ENCODE data around the gene KASH5.

DNA sequence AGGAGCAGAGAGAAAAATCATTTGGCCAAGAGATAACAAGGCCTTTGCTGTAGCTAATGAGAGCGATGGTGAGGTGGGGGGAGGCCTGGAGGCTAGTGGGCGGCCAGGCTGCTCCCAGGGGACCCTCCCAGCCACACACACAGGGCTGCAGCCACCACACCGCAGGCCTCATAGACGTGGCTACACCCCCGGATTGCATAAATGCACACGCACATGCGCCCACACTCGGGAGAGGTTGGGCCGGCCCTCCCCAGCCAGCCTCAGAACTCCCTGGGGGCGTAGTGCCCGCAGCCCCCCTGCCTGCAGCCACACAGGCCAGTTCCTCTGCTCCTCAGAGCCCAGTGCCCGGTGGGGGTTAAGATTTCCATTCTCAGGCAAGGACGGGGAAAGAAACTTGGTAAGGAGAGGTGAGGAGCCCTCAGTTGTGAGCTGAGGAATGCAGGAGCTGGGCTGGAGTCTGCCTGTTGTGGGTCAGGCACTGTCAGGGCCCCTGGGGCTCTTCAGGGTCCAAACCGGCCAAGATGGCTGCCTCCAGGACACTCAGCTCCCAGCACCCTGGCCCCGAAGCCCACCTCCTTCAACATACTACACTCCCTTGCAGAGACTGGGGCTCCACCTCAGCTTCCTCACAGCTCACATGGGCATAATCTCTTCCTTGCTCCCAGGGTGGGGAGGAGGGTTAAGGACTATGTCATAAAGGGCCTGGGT lies 27.2 kb downstream of the KASH5 start:
- TF ChIP-seq, protein P1, sequence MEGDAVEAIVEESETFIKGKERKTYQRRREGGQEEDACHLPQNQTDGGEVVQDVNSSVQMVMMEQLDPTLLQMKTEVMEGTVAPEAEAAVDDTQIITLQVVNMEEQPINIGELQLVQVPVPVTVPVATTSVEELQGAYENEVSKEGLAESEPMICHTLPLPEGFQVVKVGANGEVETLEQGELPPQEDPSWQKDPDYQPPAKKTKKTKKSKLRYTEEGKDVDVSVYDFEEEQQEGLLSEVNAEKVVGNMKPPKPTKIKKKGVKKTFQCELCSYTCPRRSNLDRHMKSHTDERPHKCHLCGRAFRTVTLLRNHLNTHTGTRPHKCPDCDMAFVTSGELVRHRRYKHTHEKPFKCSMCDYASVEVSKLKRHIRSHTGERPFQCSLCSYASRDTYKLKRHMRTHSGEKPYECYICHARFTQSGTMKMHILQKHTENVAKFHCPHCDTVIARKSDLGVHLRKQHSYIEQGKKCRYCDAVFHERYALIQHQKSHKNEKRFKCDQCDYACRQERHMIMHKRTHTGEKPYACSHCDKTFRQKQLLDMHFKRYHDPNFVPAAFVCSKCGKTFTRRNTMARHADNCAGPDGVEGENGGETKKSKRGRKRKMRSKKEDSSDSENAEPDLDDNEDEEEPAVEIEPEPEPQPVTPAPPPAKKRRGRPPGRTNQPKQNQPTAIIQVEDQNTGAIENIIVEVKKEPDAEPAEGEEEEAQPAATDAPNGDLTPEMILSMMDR (IDR thresholded peaks at IDR 0.05), result no peak
- TF ChIP-seq POLR2A (IDR thresholded peaks at IDR 0.05), result no peak

All from esophagus squamous epithelium (tissue), 4 donors.